GM20000 (cell line): ENCODE results near the gene SLC22A14.

Experiments used
- DNase-seq: peaks from one replicate; pipeline ENCODE4 v3.0.0; 2012; ENCODE audit warnings: low spot score
- TF ChIP-seq, protein P1 (sequence below): IDR thresholded peaks from 2 replicates; pipeline ENCODE4 v1.5.1; 2012; ENCODE audit warnings: mild to moderate bottlenecking, control low read depth; ENCODE audit errors: extremely low read depth, missing control alignments

The SLC22A14 gene

DNA sequence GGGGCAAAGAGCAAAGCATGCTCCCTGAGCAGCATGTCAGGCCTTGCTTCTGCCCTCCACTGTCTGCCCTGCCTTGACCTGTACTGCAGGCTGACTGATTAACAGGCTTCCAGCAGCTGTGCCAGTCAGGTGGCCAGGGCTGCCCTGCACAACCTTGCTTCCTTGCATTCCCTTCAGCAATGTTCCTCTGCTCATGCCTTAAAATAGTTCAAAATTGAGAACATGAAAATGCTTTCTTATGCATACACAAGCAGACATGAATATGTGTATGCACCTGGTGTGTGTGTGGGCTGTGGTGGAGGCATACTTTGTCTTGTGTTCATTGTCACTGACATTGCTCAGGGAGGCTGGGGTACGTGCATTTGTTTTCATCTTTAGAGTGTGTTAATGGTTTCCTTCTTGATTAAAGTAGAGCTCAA is 17.7 kb upstream of the SLC22A14 start:
- TF ChIP-seq, protein P1, sequence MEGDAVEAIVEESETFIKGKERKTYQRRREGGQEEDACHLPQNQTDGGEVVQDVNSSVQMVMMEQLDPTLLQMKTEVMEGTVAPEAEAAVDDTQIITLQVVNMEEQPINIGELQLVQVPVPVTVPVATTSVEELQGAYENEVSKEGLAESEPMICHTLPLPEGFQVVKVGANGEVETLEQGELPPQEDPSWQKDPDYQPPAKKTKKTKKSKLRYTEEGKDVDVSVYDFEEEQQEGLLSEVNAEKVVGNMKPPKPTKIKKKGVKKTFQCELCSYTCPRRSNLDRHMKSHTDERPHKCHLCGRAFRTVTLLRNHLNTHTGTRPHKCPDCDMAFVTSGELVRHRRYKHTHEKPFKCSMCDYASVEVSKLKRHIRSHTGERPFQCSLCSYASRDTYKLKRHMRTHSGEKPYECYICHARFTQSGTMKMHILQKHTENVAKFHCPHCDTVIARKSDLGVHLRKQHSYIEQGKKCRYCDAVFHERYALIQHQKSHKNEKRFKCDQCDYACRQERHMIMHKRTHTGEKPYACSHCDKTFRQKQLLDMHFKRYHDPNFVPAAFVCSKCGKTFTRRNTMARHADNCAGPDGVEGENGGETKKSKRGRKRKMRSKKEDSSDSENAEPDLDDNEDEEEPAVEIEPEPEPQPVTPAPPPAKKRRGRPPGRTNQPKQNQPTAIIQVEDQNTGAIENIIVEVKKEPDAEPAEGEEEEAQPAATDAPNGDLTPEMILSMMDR = no peak
- no peak for DNase-seq

DNA sequence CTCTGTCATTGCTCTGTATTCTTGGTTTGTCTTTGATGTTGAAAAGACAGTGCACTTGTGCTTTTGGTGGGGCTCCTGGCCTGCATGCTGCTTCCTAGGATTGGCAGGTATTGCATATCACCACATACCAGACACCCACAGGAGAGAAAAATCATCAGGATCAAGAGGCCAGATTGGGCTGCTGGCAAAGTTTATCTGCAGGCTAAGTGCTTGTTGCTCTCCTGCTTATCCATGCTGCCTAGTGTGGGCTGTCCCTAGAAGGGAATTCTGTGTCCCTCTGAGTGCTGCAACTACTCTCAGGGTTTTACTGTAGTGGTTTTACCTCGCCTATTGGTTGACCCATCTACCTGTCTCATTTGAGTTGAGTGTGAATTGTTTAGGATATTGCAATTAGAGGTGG is 17.3 kb upstream of the SLC22A14 start:
- no peak for DNase-seq
- TF ChIP-seq, protein P1 = no peak

DNA sequence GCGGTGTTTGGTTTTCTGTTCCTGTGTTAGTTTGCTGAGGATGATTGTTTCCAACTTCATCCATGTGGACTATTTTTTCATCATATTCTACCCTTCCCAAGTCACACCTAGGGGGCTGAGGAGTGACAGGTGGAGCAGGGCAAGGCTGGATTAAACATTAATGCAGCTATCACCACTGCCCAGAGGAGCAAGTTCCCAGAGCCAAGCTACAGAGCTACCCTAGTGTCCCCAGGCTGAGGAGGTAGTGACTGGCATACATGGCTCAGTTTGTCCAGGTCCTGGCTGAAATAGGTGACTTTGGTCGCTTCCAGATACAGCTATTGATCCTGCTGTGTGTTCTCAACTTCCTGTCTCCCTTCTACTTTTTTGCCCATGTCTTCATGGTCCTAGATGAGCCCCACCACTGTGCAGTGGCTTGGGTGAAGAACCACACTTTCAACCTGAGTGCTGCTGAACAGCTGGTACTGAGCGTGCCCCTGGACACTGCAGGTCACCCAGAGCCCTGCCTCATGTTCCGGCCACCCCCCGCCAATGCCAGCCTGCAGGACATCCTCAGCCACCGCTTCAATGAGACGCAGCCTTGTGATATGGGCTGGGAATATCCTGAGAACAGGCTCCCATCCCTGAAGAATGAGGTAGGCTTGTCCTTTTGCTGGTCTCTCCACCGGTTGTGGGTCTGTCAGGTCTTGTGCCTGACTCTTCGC is 16.3 kb upstream of the SLC22A14 start, which contains the start of gene SLC22A13:
TSS of gene SLC22A13 (plus strand) at position 209 of the 704 bp plus-strand sequence. CDS start at position 258, 49 bp downstream.
- DNase-seq = no peak
- TF ChIP-seq, protein P1 = no peak

DNA sequence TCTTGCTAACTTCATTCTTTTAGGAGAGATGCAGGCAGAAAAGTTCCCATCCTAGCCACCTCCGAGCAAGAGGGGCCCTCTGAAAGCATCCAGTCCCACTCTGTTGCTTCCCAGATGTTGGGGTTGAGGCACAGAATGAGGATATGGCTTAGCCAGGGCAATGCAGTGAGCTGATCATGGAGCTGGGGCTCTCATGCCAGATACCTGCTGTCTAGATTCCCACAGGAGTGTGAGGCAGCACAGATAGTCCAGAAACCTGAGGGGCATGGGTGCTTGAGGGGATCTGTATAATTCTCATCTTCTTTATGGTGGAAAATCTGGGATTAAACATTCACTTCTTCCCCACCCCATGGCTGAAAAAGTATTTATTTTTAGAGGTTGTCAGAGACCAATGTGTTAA is 15.3 kb upstream of the SLC22A14 start:
- no peak for DNase-seq
- TF ChIP-seq, protein P1 = no peak

DNA sequence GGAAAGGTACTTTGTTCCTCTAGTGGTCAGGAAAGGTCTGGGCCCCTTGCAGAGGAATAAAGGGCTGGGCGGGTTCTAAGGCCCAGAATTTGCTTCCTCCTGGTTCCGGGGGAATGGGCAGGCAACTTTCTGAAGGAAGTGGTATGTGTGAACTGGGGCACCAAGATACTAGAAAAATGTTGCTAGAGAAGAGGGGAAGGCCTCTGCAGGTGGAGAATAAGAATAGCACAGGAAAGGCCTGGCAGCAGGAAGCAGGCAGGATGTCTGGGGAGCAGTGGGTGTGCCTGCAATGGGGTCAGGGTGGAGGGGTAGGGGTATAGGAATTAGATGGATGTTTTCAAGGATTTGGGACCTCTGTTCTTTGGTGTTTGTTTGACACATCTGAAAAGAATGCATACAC is 14.4 kb upstream of the SLC22A14 start:
- no peak for DNase-seq
- TF ChIP-seq, protein P1 = no peak

DNA sequence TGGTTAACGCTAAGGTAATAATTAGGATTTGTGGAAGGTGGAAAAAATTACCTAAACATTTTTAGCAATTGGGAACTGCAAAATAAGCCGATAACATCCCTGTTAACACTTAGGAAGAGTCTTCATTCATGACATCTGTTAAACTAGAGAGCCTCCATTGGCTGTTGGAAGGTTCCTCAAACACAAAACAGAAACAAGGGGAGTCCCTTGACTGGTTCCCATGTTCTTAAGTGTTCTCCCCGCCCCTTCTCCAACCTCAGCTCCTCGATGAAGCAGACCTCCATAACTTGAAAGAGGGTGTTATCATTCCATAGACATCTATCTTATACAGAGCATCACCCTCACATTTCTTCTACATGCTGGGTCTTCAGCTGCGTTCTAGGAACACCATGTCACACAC is 14.0 kb upstream of the SLC22A14 start:
- TF ChIP-seq, protein P1 = no peak

DNA sequence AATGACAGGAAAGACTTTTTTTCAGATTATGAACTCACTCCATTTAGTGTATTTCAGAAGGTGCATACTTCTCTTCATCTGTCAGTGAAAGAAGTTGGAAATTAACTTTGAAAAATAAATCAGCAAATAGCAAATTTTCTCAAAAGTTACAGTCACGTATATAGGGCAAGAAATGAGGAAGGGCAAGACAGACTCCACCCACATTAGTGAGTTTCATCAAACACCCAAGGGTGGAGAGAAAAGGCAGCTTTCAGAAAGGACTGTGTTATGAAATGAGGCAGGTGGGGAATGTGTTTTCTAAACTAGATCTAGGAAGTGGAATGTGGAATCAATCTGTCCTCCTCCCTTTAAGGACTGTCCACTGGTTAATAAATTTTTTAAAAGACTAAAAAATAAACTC is 13.6 kb upstream of the SLC22A14 start:
- peak; percentile 45 for DNase-seq
- TF ChIP-seq, protein P1 = no peak

More for the DNA sequence above, 14.0 kb upstream of the SLC22A14 start:
- DNase-seq = no peak
